ENCODE data around the gene SCN1B.

- no peak for TF ChIP-seq ELK4 (IDR thresholded peaks at IDR 0.05; ENCODE audit: borderline replicate concordance, low read depth, low read length)
- TF ChIP-seq TCF7L2 (IDR thresholded peaks at IDR 0.05; ENCODE audit: borderline replicate concordance, low read depth, low read length), result no peak
- no peak for TF ChIP-seq ZNF747 (tag by site-specific recombination; IDR thresholded peaks at IDR 0.05)
Measured at GRCh38 chr19:35048911-35049411, 18.7 kb downstream of the SCN1B start.

Measured in HEK293 (cell line).